ENCODE data around the gene GPSM1. TPM values are rescaled to one million over a fixed set of nuclear protein-coding genes. Genes with fewer than 3 reads are reported as not detected.

Gene GPSM1
- total RNA-seq, 4 donors from 2014 or later = 28.8 to 95.1 (median 38.1) TPM

DNA sequence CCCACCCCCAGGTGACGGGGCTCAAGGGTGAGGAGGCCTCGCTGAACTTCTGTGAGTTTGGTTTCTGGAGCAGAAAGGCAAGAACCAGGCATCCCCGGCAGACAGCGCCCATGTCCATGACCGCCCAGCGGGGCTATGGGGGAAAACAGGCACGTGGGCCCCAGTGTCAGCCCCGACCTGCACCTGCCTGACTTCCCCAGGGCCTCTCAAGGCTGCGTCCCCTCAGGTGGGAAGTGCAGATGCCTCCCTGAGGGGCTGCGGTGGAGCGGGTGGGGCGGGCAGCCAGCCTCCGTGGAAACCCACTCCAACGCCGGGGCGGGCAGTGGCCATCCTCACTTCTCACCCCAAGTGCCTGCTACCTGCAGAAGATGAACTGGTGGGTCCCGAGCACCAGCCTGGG lies 53.0 kb downstream of the GPSM1 start:
- WGBS, 2 donors = 95% methylated on average over 14 to 16 of the region's 17 CpGs
- peaks cover 0 to 91% (median 8%) of the 10 kb centered on the region in 3 donors for H3K36me3 ChIP-seq
- no peak overlapping the region for H3K4me3 ChIP-seq
- H3K27ac ChIP-seq = no peak overlapping the region
- no peaks in the 10 kb centered on the region for H3K9me3 ChIP-seq
- no peak for DNase-seq (ENCODE audit: low spot score in 2 of 2)
- H3K27me3 ChIP-seq = no peaks in the 10 kb centered on the region
- TF ChIP-seq, protein P1, sequence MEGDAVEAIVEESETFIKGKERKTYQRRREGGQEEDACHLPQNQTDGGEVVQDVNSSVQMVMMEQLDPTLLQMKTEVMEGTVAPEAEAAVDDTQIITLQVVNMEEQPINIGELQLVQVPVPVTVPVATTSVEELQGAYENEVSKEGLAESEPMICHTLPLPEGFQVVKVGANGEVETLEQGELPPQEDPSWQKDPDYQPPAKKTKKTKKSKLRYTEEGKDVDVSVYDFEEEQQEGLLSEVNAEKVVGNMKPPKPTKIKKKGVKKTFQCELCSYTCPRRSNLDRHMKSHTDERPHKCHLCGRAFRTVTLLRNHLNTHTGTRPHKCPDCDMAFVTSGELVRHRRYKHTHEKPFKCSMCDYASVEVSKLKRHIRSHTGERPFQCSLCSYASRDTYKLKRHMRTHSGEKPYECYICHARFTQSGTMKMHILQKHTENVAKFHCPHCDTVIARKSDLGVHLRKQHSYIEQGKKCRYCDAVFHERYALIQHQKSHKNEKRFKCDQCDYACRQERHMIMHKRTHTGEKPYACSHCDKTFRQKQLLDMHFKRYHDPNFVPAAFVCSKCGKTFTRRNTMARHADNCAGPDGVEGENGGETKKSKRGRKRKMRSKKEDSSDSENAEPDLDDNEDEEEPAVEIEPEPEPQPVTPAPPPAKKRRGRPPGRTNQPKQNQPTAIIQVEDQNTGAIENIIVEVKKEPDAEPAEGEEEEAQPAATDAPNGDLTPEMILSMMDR (IDR thresholded peaks at IDR 0.05) = no peak
- TF ChIP-seq EP300 (IDR thresholded peaks at IDR 0.05) (no peak), POLR2A (IDR thresholded peaks at IDR 0.05) (no peak)
- H3K4me1 ChIP-seq = peaks cover 0 to 9% (median 0%) of the 10 kb centered on the region in 4 donors

DNA sequence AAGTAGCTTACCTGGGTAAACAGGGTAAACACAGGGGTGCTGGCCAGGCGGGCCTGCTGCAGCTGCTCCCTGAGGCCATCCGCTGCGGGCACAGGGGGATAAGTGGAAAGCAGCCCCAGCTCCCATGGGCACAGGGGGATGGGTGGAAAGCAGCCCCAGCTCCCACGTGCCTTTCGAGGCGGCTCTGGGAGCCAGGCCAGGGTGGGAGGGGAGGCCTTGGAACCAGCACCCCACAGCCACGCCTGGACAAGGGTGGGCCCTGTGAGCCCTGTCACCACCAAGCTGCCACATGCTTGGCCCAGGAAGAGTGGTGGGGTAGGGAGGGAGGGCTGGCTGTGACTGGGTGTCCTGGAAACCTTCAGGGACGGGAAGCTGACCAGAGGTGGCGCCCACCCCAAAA lies 54.0 kb downstream of the GPSM1 start:
- no peak for DNase-seq (ENCODE audit: low spot score in 2 of 2)
- Histone ChIP-seq H3K4me1 (peaks cover 0 to 9% (median 0%) of the 10 kb centered on the region in 4 donors), H3K9me3 (no peaks in the 10 kb centered on the region), H3K36me3 (peaks cover 0 to 92% (median 8%) of the 10 kb centered on the region in 3 donors), H3K27me3 (no peaks in the 10 kb centered on the region), H3K4me3 (no peak overlapping the region), H3K27ac (no peak overlapping the region)
- WGBS, 2 donors = 77 to 89% methylated on average over 7 to 8 of the region's 9 CpGs
- TF ChIP-seq EP300 (IDR thresholded peaks at IDR 0.05) (no peak), POLR2A (IDR thresholded peaks at IDR 0.05) (no peak)
- TF ChIP-seq, protein P1 (IDR thresholded peaks at IDR 0.05) = no peak

DNA sequence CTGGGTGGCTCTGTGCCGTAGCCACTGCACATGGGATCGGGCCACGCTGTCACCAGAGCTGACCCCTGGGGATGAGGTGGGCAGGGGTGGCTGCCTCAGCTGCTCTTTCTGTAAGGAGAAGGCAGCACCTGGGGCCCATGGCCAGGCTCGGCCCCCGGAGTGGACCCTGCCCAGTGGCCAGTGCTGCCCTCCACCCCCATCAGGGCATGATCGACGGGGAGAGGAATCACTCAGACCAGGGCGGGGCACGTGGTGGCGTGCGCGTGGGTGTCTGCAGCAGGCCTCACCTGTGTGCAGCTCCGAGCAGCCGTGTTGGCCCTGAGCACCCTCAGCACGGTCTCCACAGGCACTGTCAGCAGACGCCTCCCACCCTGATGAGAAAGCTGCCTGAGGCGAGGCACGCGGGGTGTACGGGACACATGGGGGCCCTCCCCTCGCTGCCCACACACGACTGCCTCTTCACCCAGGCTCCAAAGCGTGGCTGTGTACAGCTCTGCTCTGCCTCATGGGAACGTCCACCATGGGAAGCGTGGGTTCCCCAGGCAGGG lies 54.7 kb downstream of the GPSM1 start:
- peaks cover 0 to 99% (median 8%) of the 10 kb centered on the region in 3 donors for H3K36me3 ChIP-seq
- H3K27ac ChIP-seq = no peak overlapping the region
- TF ChIP-seq, protein P1 (IDR thresholded peaks at IDR 0.05) = no peak
- TF ChIP-seq EP300 (IDR thresholded peaks at IDR 0.05) (no peak), POLR2A (IDR thresholded peaks at IDR 0.05) (no peak)
- no peaks in the 10 kb centered on the region for H3K9me3 ChIP-seq
- no peaks in the 10 kb centered on the region for H3K27me3 ChIP-seq
- WGBS, 2 donors = 89 to 93% methylated on average over 13 to 22 of the region's 25 CpGs
- H3K4me1 ChIP-seq = peaks cover 0 to 3% (median 0%) of the 10 kb centered on the region in 4 donors
- H3K4me3 ChIP-seq = no peak overlapping the region
- no peak for DNase-seq (ENCODE audit: low spot score in 2 of 2)

DNA sequence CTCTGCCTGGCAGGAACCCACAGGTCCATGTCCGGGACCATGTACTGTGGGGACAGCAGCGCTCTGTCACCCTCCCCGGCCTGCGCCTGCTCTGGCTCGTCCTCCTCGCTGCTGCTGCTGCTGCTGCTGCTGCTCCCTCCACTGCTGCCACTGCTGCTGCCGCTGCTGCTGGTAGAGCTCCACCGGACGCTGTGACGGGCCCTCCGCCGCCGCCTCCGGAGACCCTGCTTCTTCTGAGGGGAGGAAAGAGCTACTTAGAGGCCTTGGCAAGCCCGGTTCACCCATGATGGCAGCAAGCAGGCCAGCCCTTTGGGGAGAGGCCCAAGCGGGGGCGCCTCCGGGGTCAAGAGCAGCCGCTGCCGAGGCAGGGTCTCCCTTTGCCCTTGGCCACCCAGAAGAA lies 56.1 kb downstream of the GPSM1 start:
- no peak overlapping the region for H3K4me3 ChIP-seq
- no peak overlapping the region for H3K27ac ChIP-seq
- H3K4me1 ChIP-seq = no peaks in the 10 kb centered on the region
- H3K9me3 ChIP-seq = no peaks in the 10 kb centered on the region
- H3K27me3 ChIP-seq = no peaks in the 10 kb centered on the region
- no peak for DNase-seq (ENCODE audit: low spot score in 2 of 2)
- peaks cover 0 to 100% (median 8%) of the 10 kb centered on the region in 3 donors for H3K36me3 ChIP-seq
- TF ChIP-seq POLR2A (IDR thresholded peaks at IDR 0.05) = no peak
- TF ChIP-seq, protein P1 (IDR thresholded peaks at IDR 0.05) = no peak
- WGBS, 2 donors = 93 to 95% methylated on average over 18 to 20 of the region's 20 CpGs

DNA sequence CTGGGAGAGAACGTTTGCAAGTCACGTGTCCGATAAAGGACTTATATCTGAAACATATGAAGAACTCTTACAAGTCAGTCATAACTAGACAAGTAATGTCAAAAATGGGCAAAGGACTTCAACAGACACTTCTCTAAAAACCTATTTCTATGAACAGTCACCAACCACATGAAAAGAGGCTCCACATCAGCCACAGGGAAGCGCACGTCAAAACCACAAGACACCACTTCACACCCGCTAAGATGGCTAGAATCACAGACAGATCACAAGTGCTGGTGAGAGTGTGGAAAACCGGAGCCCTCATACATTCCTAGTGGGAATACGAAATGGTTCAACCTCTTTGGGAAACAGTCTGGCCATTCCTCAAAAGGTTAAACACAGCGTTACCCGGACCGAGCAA lies 57.7 kb downstream of the GPSM1 start:
- DNase-seq (ENCODE audit: low spot score in 2 of 2) = no peak
- Histone ChIP-seq H3K27ac (no peak overlapping the region), H3K9me3 (no peaks in the 10 kb centered on the region), H3K27me3 (no peaks in the 10 kb centered on the region), H3K36me3 (peaks cover 2 to 100% (median 8%) of the 10 kb centered on the region in 3 donors), H3K4me3 (no peak overlapping the region), H3K4me1 (no peaks in the 10 kb centered on the region)
- WGBS, 2 donors = 87 to 89% methylated on average over 11 of the region's 11 CpGs
- TF ChIP-seq EP300 (IDR thresholded peaks at IDR 0.05) = no peak
- TF ChIP-seq POLR2A (IDR thresholded peaks at IDR 0.05) = no peak
- TF ChIP-seq, protein P1 (IDR thresholded peaks at IDR 0.05) = no peak

All from tibial nerve (tissue), 4 donors.